ENCODE results near the gene SRRM1. TPM values are rescaled to one million over a fixed set of nuclear protein-coding genes. Genes with fewer than 3 reads are reported as not detected.

Gene SRRM1
- total RNA-seq, 1 experiment from 2014 or later = 98.5 TPM

DNA sequence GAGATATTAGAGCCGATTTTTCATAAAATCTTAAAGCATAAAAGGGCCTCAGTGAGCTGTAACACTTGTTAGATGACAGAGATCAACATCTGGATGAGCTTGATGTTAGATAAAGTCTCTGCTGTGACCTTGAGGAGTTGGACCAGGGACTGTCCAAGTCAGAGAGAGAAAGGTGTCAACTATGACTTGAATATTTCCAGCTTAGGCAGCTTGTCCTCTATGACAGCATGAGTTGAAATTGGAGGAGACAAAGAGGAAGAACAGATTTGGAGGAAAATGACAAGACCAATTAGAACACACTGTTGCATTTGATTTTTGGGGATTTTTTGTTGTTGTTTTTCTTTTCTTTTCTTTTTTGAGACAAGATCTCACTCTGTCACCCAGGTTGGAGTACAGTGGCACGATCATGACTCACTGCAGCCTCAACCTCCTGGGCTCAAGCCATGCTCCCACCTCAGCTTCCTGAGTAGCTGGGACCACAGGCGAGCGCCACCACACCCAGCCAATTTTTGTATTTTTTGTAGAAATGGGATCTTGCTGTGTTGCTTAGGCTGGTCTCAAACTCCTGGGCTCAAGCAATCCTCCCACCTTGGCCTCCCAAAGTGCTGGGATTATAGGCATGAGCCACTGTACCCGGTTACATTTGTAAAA is 66.8 kb downstream of the SRRM1 start:
- no peaks in the 10 kb centered on the region for H3K9me2 ChIP-seq (replicated peaks; ENCODE audit: insufficient read depth, low read length)
- no peak overlapping the region for H3K4me2 ChIP-seq (ENCODE audit: low read depth, low read length, poor library complexity, severe bottlenecking)
- H3K4me1 ChIP-seq (ENCODE audit: low read length) = peaks cover 10% of the 10 kb centered on the region
- no peak for DNase-seq
- H3K4me3 ChIP-seq (ENCODE audit: low read length) = no peak overlapping the region
- H4K20me1 ChIP-seq (ENCODE audit: insufficient read depth, low read depth, low read length) = no peaks in the 10 kb centered on the region
- no peak overlapping the region for H3K27ac ChIP-seq (ENCODE audit: low read length)
- H3K79me2 ChIP-seq (ENCODE audit: low read length) = no peaks in the 10 kb centered on the region
- H3K9ac ChIP-seq (ENCODE audit: low read length) = no peak overlapping the region
- H3K27me3 ChIP-seq (ENCODE audit: low read length) = no peaks in the 10 kb centered on the region
- H2AFZ ChIP-seq (ENCODE audit: low read length) = no peak overlapping the region
- H3K36me3 ChIP-seq (ENCODE audit: insufficient read depth, low read length) = no peaks in the 10 kb centered on the region
- H3K9me3 ChIP-seq (ENCODE audit: low read length) = no peaks in the 10 kb centered on the region

DNA sequence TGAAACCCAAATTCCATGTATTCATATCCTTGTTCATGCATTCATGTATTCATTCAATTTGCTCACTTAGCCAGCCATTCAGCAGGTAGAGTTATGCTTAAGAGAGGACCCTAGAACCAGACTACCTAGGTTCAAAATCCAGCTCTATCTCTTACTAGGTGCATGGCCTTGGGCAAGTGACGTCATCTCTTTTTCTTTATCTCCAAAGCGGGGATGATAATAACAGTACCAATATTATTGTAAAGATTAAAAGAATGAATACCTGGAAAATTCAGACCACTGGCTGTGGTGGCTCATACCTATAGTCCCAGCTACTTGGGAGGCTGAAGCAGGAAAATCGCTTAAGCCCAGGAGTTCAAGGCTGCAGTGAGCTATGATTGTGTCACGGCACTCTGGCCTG is 68.2 kb downstream of the SRRM1 start:
- DNase-seq = no peak
- H3K4me2 ChIP-seq (ENCODE audit: low read depth, low read length, poor library complexity, severe bottlenecking) = no peak overlapping the region
- H3K4me3 ChIP-seq (ENCODE audit: low read length) = no peak overlapping the region

DNA sequence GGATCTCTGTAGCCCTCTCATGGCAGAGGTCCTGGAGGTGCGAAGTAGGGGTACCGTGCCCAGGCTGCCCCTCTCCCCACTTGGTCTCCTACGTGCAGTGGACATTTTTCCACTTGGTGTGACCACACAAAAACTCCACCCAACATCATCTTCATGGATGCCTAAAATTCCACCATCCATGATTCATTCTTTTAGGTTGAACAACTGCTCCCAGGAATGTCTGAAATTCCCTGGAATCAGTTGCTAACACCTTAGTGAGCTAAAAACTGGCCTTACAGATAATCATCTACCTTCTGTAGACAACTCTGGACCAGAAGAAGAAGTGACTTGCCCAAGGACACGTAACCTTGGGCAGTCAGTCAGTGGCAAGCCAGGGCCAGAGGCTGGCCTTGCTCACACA is 70.1 kb downstream of the SRRM1 start:
- no peak overlapping the region for H3K4me3 ChIP-seq (ENCODE audit: low read length)
- no peak overlapping the region for H2AFZ ChIP-seq (ENCODE audit: low read length)
- DNase-seq = no peak
- peaks cover 3% of the 10 kb centered on the region; the same call in 1 of the 2 replicates for H3K4me1 ChIP-seq (ENCODE audit: low read length)
- no peak overlapping the region for H3K4me2 ChIP-seq (ENCODE audit: low read depth, low read length, poor library complexity, severe bottlenecking)
- no peaks in the 10 kb centered on the region for H3K36me3 ChIP-seq (ENCODE audit: insufficient read depth, low read length)
- H3K79me2 ChIP-seq (ENCODE audit: low read length) = no peaks in the 10 kb centered on the region
- H3K9ac ChIP-seq (ENCODE audit: low read length) = no peak overlapping the region
- H3K27ac ChIP-seq (ENCODE audit: low read length) = no peak overlapping the region
- H4K20me1 ChIP-seq (ENCODE audit: insufficient read depth, low read depth, low read length) = no peaks in the 10 kb centered on the region
- no peaks in the 10 kb centered on the region for H3K9me3 ChIP-seq (ENCODE audit: low read length)
- H3K27me3 ChIP-seq (ENCODE audit: low read length) = no peaks in the 10 kb centered on the region
- no peaks in the 10 kb centered on the region for H3K9me2 ChIP-seq (replicated peaks; ENCODE audit: insufficient read depth, low read length)

More for the DNA sequence above, 68.2 kb downstream of the SRRM1 start:
- Histone ChIP-seq H3K27me3 (ENCODE audit: low read length) (no peaks in the 10 kb centered on the region), H3K9me2 (replicated peaks; ENCODE audit: insufficient read depth, low read length) (no peaks in the 10 kb centered on the region), H3K27ac (ENCODE audit: low read length) (no peak overlapping the region), H3K4me1 (ENCODE audit: low read length) (peaks cover 3% of the 10 kb centered on the region; the same call in 1 of the 2 replicates), H3K79me2 (ENCODE audit: low read length) (no peaks in the 10 kb centered on the region), H3K36me3 (ENCODE audit: insufficient read depth, low read length) (no peaks in the 10 kb centered on the region), H4K20me1 (ENCODE audit: insufficient read depth, low read depth, low read length) (no peaks in the 10 kb centered on the region), H3K9me3 (ENCODE audit: low read length) (no peaks in the 10 kb centered on the region), H2AFZ (ENCODE audit: low read length) (no peak overlapping the region), H3K9ac (ENCODE audit: low read length) (no peak overlapping the region)

DNA sequence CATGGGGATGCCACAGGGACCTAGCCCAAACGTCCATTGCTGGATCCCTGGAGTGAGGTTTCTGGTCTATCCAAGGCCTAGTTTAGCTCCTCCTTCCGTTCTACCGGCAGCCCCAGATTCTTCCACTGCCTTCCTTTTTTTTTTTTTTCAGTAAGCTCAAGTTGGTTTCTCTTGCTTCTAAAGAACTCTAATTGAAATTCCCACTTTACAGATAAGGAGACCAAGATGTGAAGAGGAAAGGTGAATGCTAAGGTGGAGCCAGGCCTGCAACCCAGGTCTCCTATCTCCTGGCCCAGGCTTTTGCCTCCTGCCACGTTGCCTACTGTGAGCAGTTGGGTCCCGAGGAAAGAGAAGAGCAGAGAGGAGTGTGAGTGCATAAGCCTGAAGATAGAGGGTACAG is 70.6 kb downstream of the SRRM1 start:
- no peaks in the 10 kb centered on the region for H3K79me2 ChIP-seq (ENCODE audit: low read length)
- H4K20me1 ChIP-seq (ENCODE audit: insufficient read depth, low read depth, low read length) = no peaks in the 10 kb centered on the region
- H3K4me1 ChIP-seq (ENCODE audit: low read length) = peaks cover 3% of the 10 kb centered on the region; the same call in 1 of the 2 replicates
- no peaks in the 10 kb centered on the region for H3K36me3 ChIP-seq (ENCODE audit: insufficient read depth, low read length)
- no peaks in the 10 kb centered on the region for H3K9me2 ChIP-seq (replicated peaks; ENCODE audit: insufficient read depth, low read length)
- H3K27me3 ChIP-seq (ENCODE audit: low read length) = no peaks in the 10 kb centered on the region
- no peaks in the 10 kb centered on the region for H3K9me3 ChIP-seq (ENCODE audit: low read length)
- no peak overlapping the region for H3K4me2 ChIP-seq (ENCODE audit: low read depth, low read length, poor library complexity, severe bottlenecking)
- H3K9ac ChIP-seq (ENCODE audit: low read length) = no peak overlapping the region
- DNase-seq = no peak
- H3K27ac ChIP-seq (ENCODE audit: low read length) = no peak overlapping the region
- no peak overlapping the region for H3K4me3 ChIP-seq (ENCODE audit: low read length)
- H2AFZ ChIP-seq (ENCODE audit: low read length) = no peak overlapping the region

DNA sequence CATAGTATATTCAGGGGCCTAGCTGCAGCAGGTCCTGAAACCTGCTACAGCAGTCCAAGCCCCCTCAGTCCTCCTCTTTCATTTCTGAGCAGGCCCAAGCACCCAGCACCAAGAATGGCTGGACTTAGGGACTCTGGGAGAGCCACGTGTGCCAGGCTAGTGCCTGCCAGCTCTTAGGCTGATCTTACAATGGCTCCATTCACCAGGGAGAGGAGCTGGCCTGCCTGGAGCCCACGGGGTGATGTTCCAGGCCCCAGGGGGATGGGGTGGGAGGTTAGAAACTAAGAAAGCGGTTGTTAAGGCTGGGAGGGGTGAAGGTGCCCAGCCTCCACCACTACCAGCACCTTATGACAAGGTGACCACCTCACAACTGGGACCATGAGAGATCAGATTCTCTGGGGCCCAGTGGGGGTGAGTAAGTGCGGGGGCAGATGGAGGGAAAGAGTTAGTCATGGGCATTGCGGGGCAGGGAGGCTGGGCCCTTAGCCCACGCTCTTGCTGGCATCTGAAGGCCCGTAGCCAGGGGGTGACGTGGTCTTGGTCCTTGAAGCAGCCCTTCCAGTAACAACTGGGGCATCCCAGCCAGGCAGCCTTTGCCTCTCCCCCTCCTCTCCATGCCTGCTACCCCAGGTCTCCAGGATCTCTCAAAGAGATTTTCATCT is 71.9 kb downstream of the SRRM1 start:
- Histone ChIP-seq H3K27me3 (ENCODE audit: low read length) (no peaks in the 10 kb centered on the region), H3K9me2 (replicated peaks; ENCODE audit: insufficient read depth, low read length) (no peaks in the 10 kb centered on the region), H2AFZ (ENCODE audit: low read length) (no peak overlapping the region), H3K27ac (ENCODE audit: low read length) (no peak overlapping the region), H4K20me1 (ENCODE audit: insufficient read depth, low read depth, low read length) (no peaks in the 10 kb centered on the region), H3K4me1 (ENCODE audit: low read length) (no peaks in the 10 kb centered on the region), H3K79me2 (ENCODE audit: low read length) (no peaks in the 10 kb centered on the region), H3K36me3 (ENCODE audit: insufficient read depth, low read length) (no peaks in the 10 kb centered on the region), H3K4me3 (ENCODE audit: low read length) (no peak overlapping the region), H3K9me3 (ENCODE audit: low read length) (no peaks in the 10 kb centered on the region), H3K4me2 (ENCODE audit: low read depth, low read length, poor library complexity, severe bottlenecking) (no peak overlapping the region), H3K9ac (ENCODE audit: low read length) (no peak overlapping the region)
- no peak for DNase-seq

DNA sequence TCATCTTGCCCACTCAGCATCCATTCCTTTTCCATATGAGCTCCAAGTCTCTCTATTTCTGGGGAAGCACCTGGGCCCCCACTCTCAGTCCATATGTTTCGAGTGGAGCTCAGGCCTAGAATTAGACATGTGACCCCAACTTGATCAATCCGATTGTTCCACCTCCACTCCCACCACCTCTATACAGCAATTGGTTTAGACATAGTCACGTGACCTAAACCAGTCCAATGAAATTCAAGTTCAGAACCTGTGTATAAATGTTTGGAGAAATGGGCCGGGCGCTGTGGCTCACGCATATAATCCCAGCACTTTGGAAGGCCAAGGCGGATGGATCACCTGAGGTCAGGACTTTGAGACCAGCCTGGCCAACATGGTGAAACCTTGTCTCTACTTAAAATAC is 72.6 kb downstream of the SRRM1 start:
- Histone ChIP-seq H3K9ac (ENCODE audit: low read length) (no peak overlapping the region), H3K9me2 (replicated peaks; ENCODE audit: insufficient read depth, low read length) (no peaks in the 10 kb centered on the region), H3K36me3 (ENCODE audit: insufficient read depth, low read length) (no peaks in the 10 kb centered on the region), H3K27me3 (ENCODE audit: low read length) (no peaks in the 10 kb centered on the region), H4K20me1 (ENCODE audit: insufficient read depth, low read depth, low read length) (no peaks in the 10 kb centered on the region), H3K9me3 (ENCODE audit: low read length) (no peaks in the 10 kb centered on the region), H2AFZ (ENCODE audit: low read length) (no peak overlapping the region), H3K4me3 (ENCODE audit: low read length) (no peak overlapping the region), H3K4me1 (ENCODE audit: low read length) (no peaks in the 10 kb centered on the region), H3K4me2 (ENCODE audit: low read depth, low read length, poor library complexity, severe bottlenecking) (no peak overlapping the region), H3K79me2 (ENCODE audit: low read length) (no peaks in the 10 kb centered on the region), H3K27ac (ENCODE audit: low read length) (no peak overlapping the region)
- DNase-seq = no peak

DNA sequence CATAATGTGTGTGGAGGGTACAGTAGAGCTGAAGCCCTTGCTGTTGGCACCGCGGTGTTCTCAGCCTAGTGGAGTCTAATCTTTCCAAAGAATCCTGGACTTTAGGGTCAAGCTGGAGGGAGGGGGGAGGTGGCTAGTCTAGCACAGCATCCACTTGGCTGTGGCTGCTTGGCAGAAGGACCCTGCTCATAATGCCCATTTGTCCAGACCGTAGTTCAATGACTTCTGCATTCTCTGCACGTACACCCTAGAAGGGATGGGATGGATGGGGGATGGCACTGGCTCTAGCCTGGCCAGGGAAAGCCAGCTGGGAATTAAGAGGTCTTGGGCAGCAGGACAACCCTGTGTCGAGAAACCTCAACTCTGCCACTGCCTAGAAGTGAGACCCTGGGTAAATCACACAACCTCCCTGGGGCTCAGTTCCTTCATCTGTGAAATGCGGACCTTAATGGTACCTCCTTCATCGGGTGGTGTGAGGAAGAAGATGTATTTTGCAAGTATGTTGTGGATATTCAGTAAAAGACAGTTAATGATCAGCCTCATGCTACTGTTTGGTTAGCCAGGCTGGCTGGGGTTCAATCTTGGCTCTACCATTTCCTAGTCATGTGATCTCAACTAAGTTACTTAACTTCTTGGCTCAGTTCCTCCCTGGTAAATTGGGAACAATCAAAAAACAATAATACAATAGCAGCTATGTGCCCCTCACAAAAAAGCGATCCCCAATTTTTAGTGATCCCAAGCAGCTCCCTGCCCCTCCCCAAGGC is 75.0 kb downstream of the SRRM1 start:
- H3K79me2 ChIP-seq (ENCODE audit: low read length) = no peaks in the 10 kb centered on the region
- no peaks in the 10 kb centered on the region for H3K27me3 ChIP-seq (ENCODE audit: low read length)
- no peaks in the 10 kb centered on the region for H3K9me2 ChIP-seq (replicated peaks; ENCODE audit: insufficient read depth, low read length)
- H3K4me3 ChIP-seq (ENCODE audit: low read length) = no peak overlapping the region
- no peaks in the 10 kb centered on the region for H3K9me3 ChIP-seq (ENCODE audit: low read length)
- H3K27ac ChIP-seq (ENCODE audit: low read length) = no peak overlapping the region
- DNase-seq = no peak
- no peak overlapping the region for H3K9ac ChIP-seq (ENCODE audit: low read length)
- no peak overlapping the region for H2AFZ ChIP-seq (ENCODE audit: low read length)
- no peaks in the 10 kb centered on the region for H3K36me3 ChIP-seq (ENCODE audit: insufficient read depth, low read length)
- H3K4me2 ChIP-seq (ENCODE audit: low read depth, low read length, poor library complexity, severe bottlenecking) = no peak overlapping the region
- H3K4me1 ChIP-seq (ENCODE audit: low read length) = no peaks in the 10 kb centered on the region
- H4K20me1 ChIP-seq (ENCODE audit: insufficient read depth, low read depth, low read length) = no peaks in the 10 kb centered on the region

DNA sequence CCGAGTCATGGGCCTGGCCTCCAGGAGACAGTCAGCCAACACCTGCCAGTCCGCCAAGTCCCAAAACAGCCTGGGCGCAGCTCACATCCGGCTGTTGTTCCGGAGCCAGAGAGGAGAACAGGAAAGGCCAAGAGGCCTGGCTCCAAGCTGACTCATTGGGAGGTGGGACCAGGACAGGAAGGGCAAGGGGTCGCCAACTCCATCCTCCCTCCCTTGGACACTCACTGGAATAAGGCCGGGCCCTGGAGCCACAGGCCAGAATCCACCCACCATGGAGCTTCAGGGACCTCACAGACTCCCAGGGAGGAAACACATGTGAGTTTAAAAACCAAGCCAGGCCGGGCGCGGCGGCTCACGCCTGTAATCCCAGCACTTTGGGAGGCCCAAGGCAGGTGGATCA is 77.0 kb downstream of the SRRM1 start:
- H3K9ac ChIP-seq (ENCODE audit: low read length) = no peak overlapping the region
- DNase-seq = no peak
- H3K27me3 ChIP-seq (ENCODE audit: low read length) = no peaks in the 10 kb centered on the region
- H3K27ac ChIP-seq (ENCODE audit: low read length) = no peak overlapping the region
- H3K4me3 ChIP-seq (ENCODE audit: low read length) = no peak overlapping the region
- H4K20me1 ChIP-seq (ENCODE audit: insufficient read depth, low read depth, low read length) = no peaks in the 10 kb centered on the region
- H3K36me3 ChIP-seq (ENCODE audit: insufficient read depth, low read length) = no peaks in the 10 kb centered on the region
- no peaks in the 10 kb centered on the region for H3K79me2 ChIP-seq (ENCODE audit: low read length)
- H2AFZ ChIP-seq (ENCODE audit: low read length) = no peak overlapping the region
- no peaks in the 10 kb centered on the region for H3K4me1 ChIP-seq (ENCODE audit: low read length)
- H3K4me2 ChIP-seq (ENCODE audit: low read depth, low read length, poor library complexity, severe bottlenecking) = no peak overlapping the region
- no peaks in the 10 kb centered on the region for H3K9me2 ChIP-seq (replicated peaks; ENCODE audit: insufficient read depth, low read length)
- H3K9me3 ChIP-seq (ENCODE audit: low read length) = no peaks in the 10 kb centered on the region

All from Karpas-422 (cell line).